ENCODE data around the gene RSPH6A.
"Not testable (repeated sequence)": the region's sequence is repeated elsewhere in the genome, so short reads cannot be mapped to it uniquely, and the experiment has no call there.

Gene RSPH6A

DNA sequence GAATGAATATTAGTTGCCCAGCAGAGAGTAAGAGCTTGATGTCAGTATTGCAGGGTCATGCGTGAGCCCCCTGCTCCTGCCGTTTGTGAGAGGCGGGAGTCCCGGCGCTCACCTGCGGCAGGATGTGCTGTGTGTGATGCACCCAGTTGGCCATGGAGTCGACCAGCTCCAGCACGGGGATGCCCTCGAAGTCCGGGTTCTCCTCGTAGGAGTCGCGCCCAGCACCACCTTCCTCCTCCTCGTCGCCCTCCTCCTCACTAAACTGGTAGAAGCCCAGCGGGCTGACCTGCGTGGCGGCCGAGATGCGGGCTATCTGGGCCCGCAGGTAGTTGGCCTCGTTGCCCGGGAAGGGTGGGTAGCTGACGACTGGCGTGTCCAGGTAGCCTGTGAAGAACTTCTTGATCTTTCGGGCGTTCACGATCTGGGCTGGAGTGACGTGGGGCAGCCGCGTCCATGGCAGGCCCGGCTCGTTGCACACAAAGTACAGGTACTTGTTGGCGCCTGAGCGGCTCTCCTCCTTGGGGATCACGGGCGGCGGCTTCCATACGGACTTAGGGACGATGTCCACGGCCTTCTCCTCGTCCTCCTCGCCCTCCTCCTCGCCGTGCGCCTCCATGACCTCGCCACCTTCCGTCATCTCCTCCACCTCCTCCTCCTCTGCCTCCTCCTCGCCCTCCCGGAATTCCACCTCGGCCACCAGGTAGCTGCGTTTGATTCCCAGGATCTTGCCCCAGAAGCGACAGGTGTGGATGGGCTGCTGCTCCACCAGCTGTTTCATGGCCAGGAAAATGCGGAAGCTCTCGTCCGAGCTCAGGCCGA, 10.8 kb downstream of the RSPH6A start:
- DNase-seq: no peak

DNA sequence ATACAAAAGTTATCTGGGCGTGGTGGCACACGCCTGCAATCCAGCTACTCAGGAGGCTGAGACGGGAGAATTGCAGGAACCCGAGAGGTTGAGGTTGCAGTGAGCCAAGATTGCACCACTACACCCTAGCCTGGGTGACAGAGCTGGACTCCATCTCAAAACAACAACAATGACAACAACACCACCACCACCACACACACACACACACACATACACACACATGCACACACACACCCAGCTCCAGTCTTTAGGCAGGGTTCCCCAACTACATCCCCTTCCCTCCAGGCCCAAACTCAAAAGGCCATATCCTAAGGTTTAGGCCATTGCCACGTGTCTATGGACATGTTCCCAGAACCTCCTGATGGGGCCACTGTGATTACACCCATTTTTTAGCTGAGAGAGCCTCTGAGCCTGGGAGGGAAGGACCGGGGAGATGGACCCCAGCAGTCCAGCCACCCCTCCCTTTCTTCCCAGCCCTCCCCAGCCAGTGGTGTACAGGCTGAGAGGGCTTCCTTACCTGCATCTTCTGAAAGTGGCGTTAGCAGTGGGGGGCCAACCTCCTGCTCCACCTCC, 13.4 kb downstream of the RSPH6A start:
- no peak for DNase-seq

DNA sequence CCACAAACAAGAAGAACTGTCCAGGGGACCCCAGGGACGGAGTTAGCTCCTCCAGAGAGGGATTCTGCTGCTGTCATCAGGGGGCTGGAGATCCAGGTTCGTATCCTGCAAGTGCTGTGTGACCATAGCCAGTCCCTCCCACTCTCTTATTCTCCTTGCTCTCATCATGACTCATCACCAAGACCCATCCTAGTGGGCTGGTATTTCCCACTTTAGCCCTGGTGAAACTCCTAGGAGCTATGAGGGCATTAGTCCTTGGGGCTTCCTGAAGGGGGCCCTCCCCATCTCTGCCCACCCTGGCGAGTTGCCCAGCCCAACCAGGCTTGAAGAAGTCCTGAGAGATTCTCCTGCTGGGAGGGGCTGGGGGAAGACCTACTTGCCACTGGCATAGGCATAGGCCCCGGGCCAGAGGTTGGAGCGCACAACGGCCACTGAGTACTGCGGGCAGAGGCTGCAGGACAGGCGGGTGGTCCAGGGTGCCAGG, 15.0 kb downstream of the RSPH6A start:
- DNase-seq: no peak

DNA sequence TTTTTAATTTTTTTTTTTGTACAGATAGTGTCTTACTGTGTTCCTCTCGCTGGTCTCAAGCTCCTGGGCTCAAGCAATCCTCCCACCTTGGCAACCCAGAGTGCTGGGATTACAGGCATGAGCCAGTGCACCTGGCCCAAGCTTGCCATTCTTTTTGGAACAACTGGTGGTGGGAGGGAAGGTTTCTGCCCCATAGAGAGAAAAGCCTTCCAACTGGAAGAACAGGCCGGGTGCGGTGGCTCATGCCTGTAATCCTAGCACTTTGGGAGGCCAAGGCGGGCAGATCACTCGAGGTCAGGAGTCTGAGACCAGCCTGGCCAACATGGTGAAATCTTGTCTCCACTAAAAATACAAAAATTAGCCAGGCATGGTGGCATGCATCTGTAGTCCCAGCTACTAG, 15.6 kb downstream of the RSPH6A start:
- DNase-seq: not testable (repeated sequence)

DNA sequence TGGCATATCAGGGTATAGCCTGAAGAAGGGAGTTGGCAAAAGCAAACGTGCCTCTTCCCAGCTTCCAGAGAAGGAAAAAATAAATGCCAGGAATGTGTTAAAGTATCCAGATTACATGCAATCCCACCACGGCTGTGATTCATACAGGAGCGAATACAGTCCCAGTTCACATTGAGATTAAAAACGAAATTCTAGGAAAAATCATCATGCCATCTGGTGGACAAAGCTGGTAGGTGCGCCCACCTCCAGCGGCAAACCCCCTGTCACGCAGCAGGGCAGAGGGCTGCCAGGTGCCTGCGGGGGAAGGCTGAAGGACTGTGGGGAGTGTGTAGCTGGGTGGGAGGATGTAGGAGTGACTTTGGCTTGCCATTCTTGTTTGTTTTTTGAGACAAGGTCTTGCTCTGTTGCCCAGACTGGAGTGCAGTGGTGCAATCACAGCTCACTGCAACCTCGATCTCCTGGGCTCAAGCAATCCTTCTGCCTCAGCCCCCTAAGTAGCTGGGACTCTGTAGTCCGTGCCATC, 16.1 kb downstream of the RSPH6A start:
- DNase-seq: peak in 39 of 56 donors; percentile 7 to 61 (median 32)

DNA sequence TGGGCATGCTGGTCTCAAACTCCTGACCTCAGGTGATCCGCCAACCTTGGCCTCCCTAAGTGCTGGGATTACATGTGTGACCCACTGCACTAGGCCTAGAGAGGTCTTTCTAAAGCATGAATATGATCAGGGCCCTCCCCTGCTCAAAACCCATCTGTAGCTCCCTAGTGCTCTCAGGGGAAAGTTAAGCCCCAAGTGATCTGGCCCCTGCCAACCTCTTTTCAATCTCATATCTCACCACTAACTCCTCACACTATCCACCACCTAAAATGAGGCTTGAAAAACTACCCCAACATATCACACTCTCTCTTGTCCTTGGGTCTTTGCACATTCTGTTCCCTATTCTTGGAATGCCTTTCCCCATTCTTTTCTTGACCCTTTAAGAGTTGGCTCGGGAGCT, 20.5 kb downstream of the RSPH6A start:
- DNase-seq: no peak

DNA sequence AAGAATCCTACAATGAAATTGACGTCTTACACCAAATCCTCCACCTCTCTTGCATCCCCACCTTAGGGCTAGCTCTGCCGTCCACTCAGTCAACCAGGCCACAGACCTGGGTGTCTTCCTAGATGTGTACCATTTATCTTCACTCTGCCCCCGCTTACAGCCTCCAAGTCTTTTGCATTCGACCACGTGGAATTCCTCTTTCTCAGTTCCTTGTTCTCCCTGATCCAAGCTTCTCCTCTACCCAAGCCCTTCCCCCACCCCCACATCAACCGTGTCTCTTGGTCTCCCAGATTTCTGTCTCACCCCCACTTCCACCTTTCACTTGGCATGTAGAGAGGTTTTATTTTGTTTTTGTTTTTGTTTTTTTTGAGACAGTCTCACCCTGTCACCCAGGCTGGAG, 21.2 kb downstream of the RSPH6A start:
- no peak for DNase-seq

DNA sequence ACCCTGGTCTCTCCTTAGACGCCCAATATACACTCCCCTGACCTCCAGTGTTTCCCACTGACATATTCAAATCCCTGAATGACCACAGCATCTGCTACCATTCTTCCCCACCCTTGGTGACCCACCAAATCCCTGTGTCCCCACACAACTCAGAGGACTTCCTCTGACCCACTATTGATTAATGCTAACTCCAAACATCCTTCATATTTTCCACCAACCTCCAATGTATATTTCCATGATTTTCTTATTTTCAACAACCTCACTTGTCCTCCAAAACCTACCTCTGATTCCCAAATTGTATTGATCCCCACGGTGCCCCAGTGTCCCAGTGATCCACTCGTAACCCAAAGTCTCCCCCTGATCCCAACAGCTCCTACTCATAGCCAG, 21.9 kb downstream of the RSPH6A start:
- DNase-seq: no peak

DNA sequence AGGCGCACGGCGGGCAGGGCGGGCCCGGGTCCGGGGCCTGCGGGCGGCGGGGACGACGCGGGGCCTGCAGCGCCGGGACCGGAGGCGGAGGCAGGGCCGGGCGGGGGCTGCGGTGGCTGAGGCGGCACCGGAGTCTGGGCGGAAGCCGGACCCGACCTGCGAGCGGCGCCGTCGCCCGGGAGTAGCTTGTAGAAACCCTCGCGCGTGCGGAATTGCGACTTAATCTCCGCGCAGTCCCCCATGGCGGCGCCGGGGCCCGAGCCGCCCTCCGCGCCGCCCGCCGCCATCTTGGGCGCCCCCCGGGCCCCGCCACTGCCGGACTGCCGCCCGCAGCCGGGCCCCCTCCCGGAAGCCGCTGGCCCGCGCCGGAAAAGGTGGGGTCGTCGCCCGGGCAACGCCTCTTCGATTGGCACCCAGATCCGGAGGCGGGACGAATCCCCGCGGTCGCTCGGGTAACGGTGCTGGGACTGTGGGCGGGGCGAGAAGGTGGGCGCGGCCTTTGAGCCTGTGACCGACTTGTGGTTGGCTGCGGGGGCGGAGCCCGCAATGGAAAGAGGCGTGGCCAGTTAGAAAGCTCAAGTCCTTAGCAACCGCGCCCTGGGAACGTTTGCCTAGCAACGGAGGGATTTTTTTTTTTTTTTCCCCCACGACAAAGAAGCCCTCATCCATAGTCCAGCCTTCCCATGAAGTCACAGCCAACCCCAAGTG, 22.5 kb downstream of the RSPH6A start, which contains the start of gene DMWD:
Gene DMWD, minus strand, starts transcription at position 376 of the 708 bp plus-strand sequence. Its CDS starts 89 bp downstream, at position 287.
- peak; percentile 88 to 100 (median 98) for DNase-seq

DNA sequence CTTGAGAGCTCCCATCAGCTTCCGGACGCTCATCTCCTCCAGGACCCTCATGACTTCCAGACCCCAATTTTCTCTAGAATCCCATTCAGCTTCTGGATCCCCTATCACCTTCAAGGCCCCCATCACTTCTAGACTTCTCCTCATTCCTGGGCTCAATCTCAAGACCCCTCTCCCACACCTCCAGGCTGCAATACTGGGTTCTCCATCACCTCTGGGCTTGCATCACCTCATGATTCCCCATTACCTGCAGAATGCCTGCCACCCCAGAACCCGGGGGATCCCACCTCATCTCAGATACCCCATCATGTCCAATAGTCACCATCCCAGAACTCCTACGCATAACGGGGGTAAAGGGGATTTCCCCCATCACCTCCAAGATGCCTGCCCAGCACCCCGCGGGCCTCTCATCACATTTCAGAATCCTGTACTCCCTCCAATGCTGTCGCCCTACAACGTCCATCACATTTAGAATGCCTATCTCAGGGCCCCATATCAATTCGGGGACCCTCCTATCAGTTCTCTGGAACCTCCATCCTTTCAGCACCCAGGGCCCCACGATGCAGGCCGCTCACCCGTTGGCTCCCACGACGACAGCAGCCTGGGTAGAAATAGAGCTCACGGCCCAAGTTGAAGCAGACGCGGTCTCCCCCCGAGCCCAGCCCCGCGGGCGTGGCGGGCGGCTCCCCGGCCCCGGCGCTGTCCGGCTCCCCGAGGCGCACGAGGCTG, 23.2 kb downstream of the RSPH6A start:
- no peak for DNase-seq

DNA sequence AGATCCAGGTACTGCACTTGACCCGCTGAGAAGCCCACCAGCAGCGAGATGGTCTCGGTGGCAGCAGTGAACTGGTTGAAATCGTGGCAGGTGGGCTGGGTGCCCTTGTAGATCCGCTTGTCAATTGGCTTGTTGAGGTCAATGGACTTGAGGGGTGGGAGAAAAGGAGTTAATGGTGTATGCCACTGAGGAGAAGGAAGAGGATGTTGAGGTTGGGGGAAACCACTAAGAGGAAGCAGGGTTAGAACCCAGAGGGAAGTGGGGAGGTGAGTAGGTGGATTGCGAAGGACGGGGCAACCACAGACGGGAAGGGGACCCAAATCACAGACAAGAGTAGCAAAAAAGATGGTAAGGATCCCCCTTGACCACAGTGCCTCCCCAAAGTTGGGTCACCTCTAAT, 24.2 kb downstream of the RSPH6A start:
- DNase-seq: peak in 2 of 56 donors; percentile 15 to 18

DNA sequence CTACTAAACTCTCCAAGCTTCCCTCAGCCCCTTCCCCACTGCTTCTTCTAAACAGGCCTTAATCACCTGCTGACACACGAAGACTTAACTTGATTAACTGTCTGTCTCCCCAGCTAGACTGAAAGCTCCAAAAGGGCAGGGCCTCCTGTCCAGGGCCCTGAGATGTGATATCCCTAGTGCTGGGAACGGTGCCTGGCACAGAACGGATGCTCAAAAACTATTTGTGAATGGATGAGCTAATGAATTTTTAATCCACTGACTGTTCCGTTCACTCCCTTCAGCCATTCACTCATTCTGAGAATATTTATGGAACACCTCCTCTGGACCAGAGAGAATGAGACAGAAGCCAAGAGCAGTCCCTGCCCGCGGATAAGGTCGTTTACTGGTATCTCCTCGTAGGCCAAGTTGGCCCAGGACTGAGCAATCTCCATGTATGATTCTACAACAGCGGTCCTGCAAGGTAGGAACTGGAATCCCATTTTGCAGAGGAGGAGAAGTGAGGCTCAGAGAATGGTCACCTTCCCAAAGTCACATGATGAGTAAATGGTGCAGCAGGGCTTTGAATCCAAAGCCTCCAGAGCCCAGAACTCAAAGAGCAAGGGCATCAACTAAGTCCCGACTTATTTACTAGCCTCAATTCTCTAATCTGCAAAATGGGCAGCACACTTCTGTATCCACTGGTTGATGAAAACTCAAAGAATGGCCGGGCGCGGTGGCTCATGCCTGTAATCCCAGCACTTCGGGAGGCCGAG, 25.9 kb downstream of the RSPH6A start:
- DNase-seq: no peak

DNA sequence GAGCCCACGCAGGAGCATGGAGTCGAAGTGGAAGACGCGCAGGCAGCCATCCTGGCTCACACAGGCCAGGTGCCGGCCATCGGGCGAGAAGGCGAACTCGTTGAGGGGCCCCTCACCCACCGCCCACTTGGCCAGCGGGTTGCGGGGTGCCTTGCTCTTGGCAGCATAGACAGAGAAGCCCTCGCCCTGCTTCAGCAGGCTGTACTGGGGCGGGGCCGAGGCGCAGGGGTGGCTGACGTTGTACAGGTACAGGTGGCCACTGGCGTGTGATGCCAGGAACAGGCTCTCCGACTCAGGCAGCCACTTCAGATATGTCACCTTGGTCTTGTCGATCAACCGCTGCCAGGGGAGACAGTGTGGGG, 28.6 kb downstream of the RSPH6A start:
- no peak for DNase-seq

DNA sequence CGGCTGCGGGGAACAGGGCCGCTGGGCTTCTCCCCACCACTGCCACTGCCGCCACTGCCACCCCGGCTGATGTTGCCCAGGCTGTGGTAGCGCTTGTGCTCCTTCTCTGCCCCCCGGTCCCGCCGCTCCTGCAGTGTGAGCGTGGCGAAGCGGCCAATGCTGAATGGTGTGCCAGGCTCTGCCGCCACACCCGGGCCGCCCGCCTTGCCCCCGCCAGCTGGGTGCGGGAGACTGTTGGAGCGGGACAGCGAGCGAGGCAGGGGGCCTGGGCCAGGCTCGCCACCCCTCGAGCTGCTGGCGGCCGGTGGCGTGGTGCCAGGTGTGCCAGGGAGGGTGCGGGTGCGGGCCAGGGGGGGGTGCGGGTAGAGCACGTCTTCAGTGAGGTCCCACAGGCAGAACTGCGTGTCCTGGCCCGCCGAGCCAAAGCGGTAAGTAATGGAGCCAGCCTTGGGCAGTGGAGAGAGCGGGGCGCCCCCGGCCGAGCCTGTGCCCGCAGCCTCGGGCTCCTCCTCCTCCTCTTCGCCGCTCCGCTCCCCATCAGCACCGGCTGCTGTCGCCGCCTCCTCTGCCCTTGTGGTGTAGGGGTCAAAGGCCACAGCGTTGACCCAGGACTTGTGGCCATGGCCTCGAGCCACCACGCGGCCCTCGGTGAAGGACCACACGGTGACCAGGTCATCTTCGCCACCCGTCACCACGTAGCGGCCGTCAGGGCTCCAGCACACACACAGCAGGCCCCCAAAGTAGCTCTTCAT, 29.2 kb downstream of the RSPH6A start:
- DNase-seq: no peak

DNA sequence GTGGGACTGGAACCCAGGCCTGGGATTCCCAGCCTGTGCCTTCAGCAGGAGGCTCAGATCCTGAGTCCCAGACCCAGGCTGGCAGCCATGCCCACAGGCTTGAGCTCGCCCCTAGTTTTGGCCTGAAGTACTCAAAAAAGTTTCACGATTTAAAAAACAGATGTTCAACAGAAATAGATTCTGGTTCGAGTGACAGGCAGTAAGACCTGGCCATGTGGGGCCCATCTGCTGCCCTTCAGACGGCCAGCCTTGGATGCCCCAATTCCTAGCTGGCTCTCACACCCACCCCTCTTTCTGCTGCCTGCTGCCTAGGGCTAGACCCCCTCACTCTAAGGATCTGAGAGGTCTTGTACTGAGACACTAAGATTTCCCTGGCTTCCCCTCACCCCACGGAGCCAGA, 30.0 kb downstream of the RSPH6A start:
- no peak for DNase-seq

DNA sequence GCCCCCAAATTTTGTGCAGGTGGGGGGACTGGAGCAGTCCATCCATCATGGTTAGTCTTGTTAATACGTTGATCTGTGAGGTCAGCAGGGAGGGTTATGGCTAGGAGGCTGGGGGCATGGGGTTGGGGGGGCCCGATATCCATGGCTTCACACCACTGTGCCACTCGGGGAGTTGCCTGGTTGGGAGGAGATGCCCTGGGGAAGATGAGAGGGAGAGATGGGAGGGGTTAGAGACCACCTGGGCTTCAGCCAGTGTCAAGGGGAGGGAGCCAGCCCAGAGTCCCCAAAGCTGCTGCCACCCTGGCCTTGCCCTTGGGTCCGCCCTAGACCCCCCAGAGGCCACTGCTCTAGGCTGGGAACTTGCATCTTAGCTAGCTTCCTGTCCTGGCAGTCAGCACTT, 31.0 kb downstream of the RSPH6A start:
- DNase-seq: no peak

DNA sequence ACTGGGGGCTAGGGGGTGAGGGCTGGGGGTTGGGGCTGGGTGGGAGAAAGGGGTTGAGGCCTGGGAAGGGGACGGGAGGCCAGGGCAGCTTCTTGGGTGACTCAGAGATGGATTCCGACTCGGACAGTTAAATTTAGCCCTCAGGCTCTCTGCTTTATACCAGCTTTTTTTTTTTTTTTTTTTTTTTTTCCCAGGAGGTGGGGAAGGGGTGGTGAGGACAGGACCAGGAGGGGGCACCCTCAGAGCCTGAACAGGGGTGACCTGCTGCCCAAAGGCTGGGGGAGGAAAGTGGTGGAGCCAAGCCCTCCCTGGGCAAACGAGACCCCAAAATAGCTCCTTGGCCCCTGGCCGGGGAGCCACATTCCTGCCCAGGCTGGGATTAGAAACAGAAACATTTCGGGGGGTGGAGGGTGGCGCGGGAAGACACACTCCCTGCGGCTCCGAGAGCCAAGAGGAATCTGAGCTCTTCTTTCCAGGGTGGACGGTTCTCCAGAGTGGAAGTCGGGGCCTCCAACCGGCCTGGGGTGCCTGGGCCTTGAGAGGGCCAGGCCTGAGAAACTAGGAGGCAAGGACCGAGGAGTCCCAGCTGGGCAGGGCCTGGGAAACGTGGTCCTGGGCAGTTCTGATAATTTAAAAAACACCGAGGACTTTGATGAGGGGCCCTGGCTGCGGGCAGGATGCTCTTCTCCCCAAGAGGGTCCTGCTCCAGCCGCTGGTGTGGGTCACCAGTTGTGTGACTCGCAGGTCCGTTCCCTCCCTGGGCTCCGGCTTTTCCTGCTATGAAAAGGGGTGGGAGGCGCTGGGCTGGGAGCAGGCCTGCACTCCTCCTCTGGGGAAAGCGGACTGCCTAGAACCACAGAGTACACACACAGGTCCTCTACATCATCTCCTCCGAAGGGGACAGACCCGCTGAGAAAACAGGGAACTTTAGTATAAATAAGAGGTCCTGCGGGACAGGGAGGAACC, 32.0 kb downstream of the RSPH6A start:
- no peak for DNase-seq

DNA sequence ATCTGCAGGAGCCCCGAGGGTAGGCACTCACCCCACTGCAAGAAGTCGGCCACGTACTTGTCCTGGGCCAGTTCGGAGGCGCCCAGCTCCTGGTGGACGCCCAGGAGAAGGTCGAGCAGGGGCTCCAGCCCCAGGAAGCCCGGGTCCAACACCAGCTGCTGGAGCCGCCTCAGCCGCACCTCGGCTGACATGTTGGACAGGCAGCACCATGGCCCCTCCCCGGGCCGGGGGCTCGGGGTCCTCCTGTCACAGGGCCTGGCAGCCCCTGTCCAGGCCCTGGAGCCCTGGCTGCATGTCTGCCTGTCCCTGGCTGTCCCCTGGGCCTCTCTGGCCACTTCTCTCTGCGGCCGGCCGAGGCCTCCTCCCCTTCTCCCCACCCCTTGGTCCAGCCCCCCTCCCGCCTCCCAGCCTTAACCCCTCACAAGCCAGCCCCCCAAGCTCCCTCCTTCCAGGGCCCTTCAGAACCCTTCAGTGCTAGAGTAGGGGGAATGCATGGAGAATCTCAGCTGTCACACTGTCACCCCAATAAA, 32.9 kb downstream of the RSPH6A start, which contains the start of gene DMPK:
Gene DMPK, minus strand, starts transcription at position 329 of the 530 bp plus-strand sequence. Its CDS starts 138 bp downstream, at position 191.
- peak in 11 of 56 donors; percentile 8 to 50 (median 22) for DNase-seq

All from nucleus accumbens (tissue), 56 donors.